Ovary (tissue), 3 donors: ENCODE measurements around the gene DENND1B.

Experiments used
- CTCF ChIP-seq, 3 donors: fragments of 450-650 bp in 2 of 3; fragments of 200-600 bp in 1 of 3; IDR thresholded peaks; one replicate each; pipeline versions ENCODE4 v1.5.1 to v1.8.0; 2016 to 2022; ENCODE audit warnings: antibody characterized with exemption in 3 of 3, mild to moderate bottlenecking in 1 of 3
- POLR2A ChIP-seq: fragments of 450-650 bp; IDR thresholded peaks from one replicate; pipeline ENCODE4 v1.6.1; 2017; ENCODE audit warnings: antibody characterized with exemption, mild to moderate bottlenecking, moderate library complexity
- donor health status: DM: no; HTN: no; CAD: no.

GRCh38 chr1:197799271-197799670 lies 24.0 kb upstream of the DENND1B start:
- TF ChIP-seq POLR2A = no peak
- no peak for TF ChIP-seq CTCF (IDR thresholded peaks at IDR 0.05)
